H9 (cell line): ENCODE measurements around the gene POLN. TPM values are rescaled to one million over a fixed set of nuclear protein-coding genes. Genes with fewer than 3 reads are reported as not detected.

Source experiments
- DNase-seq: peaks from one replicate; pipeline ENCODE4 v3.0.0-alpha.2; 2017
- H2AFZ ChIP-seq: one replicate; pipeline ENCODE4 v1.6.1; 2013; ENCODE audit warnings: mild to moderate bottlenecking, low read length, control low read depth, moderate library complexity
- H2AK5ac ChIP-seq: 2 replicates; pipeline ENCODE4 v1.6.1; 2013; ENCODE audit warnings: low read length, control low read depth, mixed read lengths; ENCODE audit not compliant: insufficient read length
- H2BK120ac ChIP-seq: one replicate; pipeline ENCODE4 v1.6.1; 2013; ENCODE audit warnings: low read depth, mild to moderate bottlenecking, low read length, control low read depth, inconsistent platforms; ENCODE audit not compliant: poor library complexity, severe bottlenecking
- H2BK12ac ChIP-seq: 2 replicates; pipeline ENCODE4 v1.6.1; 2013; ENCODE audit warnings: low read length, control low read depth, mixed read lengths, low read depth; ENCODE audit not compliant: insufficient read length
- H2BK15ac ChIP-seq: 2 replicates; pipeline ENCODE4 v1.6.1; 2013; ENCODE audit warnings: low read depth, low read length, control low read depth
- H2BK20ac ChIP-seq: one replicate; pipeline ENCODE4 v1.6.1; 2013; ENCODE audit warnings: low read depth, mild to moderate bottlenecking, low read length, control low read depth, inconsistent platforms; ENCODE audit not compliant: poor library complexity, severe bottlenecking
- H2BK5ac ChIP-seq: 2 replicates; pipeline ENCODE4 v1.6.1; 2013; ENCODE audit warnings: low read length, control low read depth, mixed read lengths; ENCODE audit not compliant: insufficient read length
- H3K14ac ChIP-seq: 2 replicates; pipeline ENCODE4 v1.6.1; 2013; ENCODE audit warnings: low read length, control low read depth; ENCODE audit not compliant: insufficient read depth
- H3K18ac ChIP-seq: 2 replicates; pipeline ENCODE4 v1.6.1; 2013; ENCODE audit warnings: low read depth, mild to moderate bottlenecking, mixed read lengths, low read length, control low read depth; ENCODE audit not compliant: insufficient read length
- H3K23ac ChIP-seq: 2 replicates; pipeline ENCODE4 v1.6.1; 2013; ENCODE audit warnings: low read length, control low read depth, mixed read lengths, low read depth; ENCODE audit not compliant: insufficient read length
- H3K23me2 ChIP-seq: 2 replicates; pipeline ENCODE4 v1.6.1; 2013; ENCODE audit warnings: low read depth, mild to moderate bottlenecking, mixed read lengths, low read length, control low read depth; ENCODE audit not compliant: insufficient read length, poor library complexity, severe bottlenecking
- H3K27ac ChIP-seq: 2 replicates; pipeline ENCODE4 v1.5.1; 2013; ENCODE audit warnings: low read length, control low read depth, mixed read lengths, low read depth; ENCODE audit not compliant: insufficient read length
- H3K27me3 ChIP-seq: 2 replicates; pipeline ENCODE4 v1.6.1; 2013; ENCODE audit warnings: low read length, control low read depth, inconsistent platforms; ENCODE audit not compliant: insufficient read depth
- H3K4ac ChIP-seq: 2 replicates; pipeline ENCODE4 v1.6.1; 2013; ENCODE audit warnings: low read depth, mild to moderate bottlenecking, control low read depth, inconsistent platforms, low read length, moderate library complexity
- H3K4me1 ChIP-seq: 2 replicates; pipeline ENCODE4 v1.6.1; 2013; ENCODE audit warnings: low read length, control low read depth, inconsistent platforms; ENCODE audit not compliant: insufficient read depth
- H3K4me2 ChIP-seq: 2 replicates; pipeline ENCODE4 v1.6.1; 2013; ENCODE audit warnings: low read length, control low read depth, mixed read lengths; ENCODE audit not compliant: insufficient read length, insufficient read depth
- H3K56ac ChIP-seq: 2 replicates; pipeline ENCODE4 v1.6.1; 2013; ENCODE audit warnings: low read depth, mild to moderate bottlenecking, mixed read lengths, low read length, control low read depth; ENCODE audit not compliant: insufficient read length
- H3K79me1 ChIP-seq: 2 replicates; pipeline ENCODE4 v1.6.1; 2013; ENCODE audit warnings: low read depth, mild to moderate bottlenecking, moderate library complexity, low read length, control low read depth, inconsistent platforms; ENCODE audit not compliant: insufficient read depth, poor library complexity, severe bottlenecking
- H3K79me2 ChIP-seq: 2 replicates; pipeline ENCODE4 v1.6.1; 2013; ENCODE audit warnings: low read length, control low read depth, inconsistent platforms; ENCODE audit not compliant: insufficient read depth
- H3K9ac ChIP-seq: 2 replicates; pipeline ENCODE4 v1.6.1; 2013; ENCODE audit warnings: low read length, control low read depth, mixed read lengths; ENCODE audit not compliant: insufficient read length; ENCODE audit errors: extremely low read depth
- H3K9me3 ChIP-seq: one replicate; pipeline ENCODE4 v1.6.1; 2013; ENCODE audit warnings: low read depth, low read length, inconsistent platforms; ENCODE audit not compliant: control insufficient read depth
- H3T11ph ChIP-seq: one replicate; pipeline ENCODE4 v1.6.1; 2013; ENCODE audit warnings: mild to moderate bottlenecking, low read length, control low read depth, inconsistent platforms
- H4K20me1 ChIP-seq: one replicate; pipeline ENCODE4 v1.6.1; 2013; ENCODE audit not compliant: control insufficient read depth, insufficient read length, insufficient read depth
- H4K5ac ChIP-seq: 2 replicates; pipeline ENCODE4 v1.6.1; 2013; ENCODE audit warnings: low read depth, mild to moderate bottlenecking, mixed read lengths, low read length, control low read depth; ENCODE audit not compliant: insufficient read length
- H4K8ac ChIP-seq: replicated peaks from 2 replicates; pipeline ENCODE4 v1.6.1; 2013; ENCODE audit warnings: low read length, control low read depth, mixed read lengths, low read depth; ENCODE audit not compliant: insufficient read length
- H4K91ac ChIP-seq: 2 replicates; pipeline ENCODE4 v1.6.1; 2013; ENCODE audit warnings: low read depth, mild to moderate bottlenecking, moderate library complexity, mixed read lengths, low read length, control low read depth; ENCODE audit not compliant: insufficient read length
- H3K27ac Mint-ChIP-seq, 3 experiments: 2 replicates in 2 of 3; 3 replicates in 1 of 3; pipeline ENCODE4 v1.8.0; 2020 to 2021; ENCODE audit warnings: mixed read lengths in 3 of 3, mild to moderate bottlenecking in 1 of 3, moderate library complexity in 1 of 3
- H3K27me3 Mint-ChIP-seq: 2 replicates; pipeline ENCODE4 v1.8.0; 2021; ENCODE audit warnings: low read depth, mild to moderate bottlenecking, moderate library complexity, mixed read lengths
- H3K36me3 Mint-ChIP-seq, 3 experiments: 2 replicates in 2 of 3; 3 replicates in 1 of 3; pipeline ENCODE4 v1.8.0; 2020 to 2021; ENCODE audit warnings: low read depth in 3 of 3, mixed read lengths in 3 of 3; ENCODE audit not compliant: insufficient read depth in 1 of 3
- H3K4me1 Mint-ChIP-seq, 2 experiments: 2 replicates each; pipeline ENCODE4 v1.8.0; 2020; ENCODE audit warnings: mixed read lengths in 2 of 2
- H3K4me3 Mint-ChIP-seq, 2 experiments: 2 replicates in 1 of 2; 3 replicates in 1 of 2; pipeline ENCODE4 v1.8.0; 2020 to 2021; ENCODE audit warnings: mild to moderate bottlenecking in 2 of 2, mixed read lengths in 2 of 2, moderate library complexity in 1 of 2
- H3K9me3 Mint-ChIP-seq, 2 experiments: 2 replicates in 1 of 2; 3 replicates in 1 of 2; pipeline ENCODE4 v1.8.0; 2020; ENCODE audit warnings: mild to moderate bottlenecking in 2 of 2, mixed read lengths in 2 of 2, moderate library complexity in 1 of 2
- WGBS: extraction: QIAGEN DNeasy Blood & Tissue Kit; methylation state at CpG from one replicate; pipeline ENCODE4 v1.1.7; 2013; ENCODE audit warnings: missing lambda C conversion rate, low lambda C conversion rate, mixed read lengths; ENCODE audit not compliant: insufficient read length; ENCODE audit errors: extremely low coverage; 5-methylcytosine and 5-hydroxymethylcytosine counted together
- total RNA-seq: library from RNA; stranded (reverse); gene quantifications from 2 replicates; pipeline ENCODE4 v1.2.1, GENCODE V29; 2021
- TF ChIP-seq, protein P1 (sequence below): fragments of 200-600 bp; sonication (generic); conservative IDR thresholded peaks from 3 replicates; pipeline ENCODE4 v1.8.0; 2021; ENCODE audit warnings: antibody characterized with exemption, mild to moderate bottlenecking

The POLN gene
- total RNA-seq, 1 experiment from 2014 or later: 0.74 TPM

DNA sequence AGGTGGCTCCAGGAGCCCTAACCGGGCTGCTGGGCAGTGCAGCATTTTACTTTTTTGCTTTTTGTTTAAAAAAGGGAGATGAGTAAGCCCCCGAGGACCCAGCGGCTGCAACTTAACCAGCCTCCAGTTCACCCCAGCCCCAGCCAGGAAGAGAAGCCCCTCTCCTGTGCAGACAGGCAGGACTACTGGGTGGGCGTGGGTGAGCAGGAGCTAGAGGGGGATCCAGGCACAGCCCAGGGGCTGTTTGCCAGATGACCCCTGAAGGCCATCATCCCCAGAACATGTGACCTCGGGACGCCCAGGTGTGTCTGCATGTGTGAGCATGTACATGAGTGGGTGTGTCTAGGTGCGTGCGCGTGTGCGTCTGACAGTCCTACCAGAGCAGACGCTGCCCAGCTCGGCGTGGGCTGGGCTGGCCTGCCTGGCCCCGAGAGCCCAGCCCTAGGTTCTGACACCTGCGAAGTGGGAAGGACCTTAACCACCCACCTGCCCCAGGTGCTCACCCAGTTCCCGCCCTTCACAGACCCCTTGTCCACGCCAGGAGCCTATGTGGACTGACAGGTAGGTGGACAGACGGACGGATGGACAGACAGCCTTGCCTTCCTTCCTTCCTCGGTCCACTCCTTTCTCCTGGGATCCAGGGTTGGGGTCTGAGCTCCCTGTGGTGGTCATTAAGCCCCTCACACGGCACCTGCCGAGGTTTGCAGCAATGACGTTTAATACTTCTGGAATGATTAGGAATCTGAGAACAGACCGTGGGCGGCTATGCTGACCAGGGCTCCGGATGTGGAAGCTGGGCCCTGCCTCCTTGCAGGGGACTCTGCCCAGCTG lies 7.8 kb upstream of the POLN start:
- Histone ChIP-seq H2BK120ac (no peak overlapping the region), H4K5ac (no peak overlapping the region), H4K91ac (no peak overlapping the region), H3K56ac (no peak overlapping the region), H3K27me3 (no peaks in the 10 kb centered on the region), H3T11ph (no peak overlapping the region), H3K18ac (no peak overlapping the region), H2BK15ac (no peak overlapping the region), H3K14ac (no peak overlapping the region), H3K4me2 (no peak overlapping the region), H3K23ac (no peak overlapping the region), H3K23me2 (no peaks in the 10 kb centered on the region), H3K4ac (no peak overlapping the region), H3K9me3 (no peaks in the 10 kb centered on the region), H2BK20ac (no peak overlapping the region), H2AFZ (no peak overlapping the region), H2BK5ac (no peak overlapping the region), H4K20me1 (no peaks in the 10 kb centered on the region), H3K4me1 (no peaks in the 10 kb centered on the region), H2BK12ac (no peak overlapping the region), H3K79me2 (no peaks in the 10 kb centered on the region), H2AK5ac (no peak overlapping the region), H4K8ac (no peak overlapping the region), H3K27ac (no peak overlapping the region), H3K79me1 (no peaks in the 10 kb centered on the region), H3K9ac (no peak overlapping the region)
- WGBS: no CpG with 5 or more reads among the region's 26 CpGs
- Mint-ChIP-seq H3K4me1 (peaks cover 0 to 7% of the 10 kb centered on the region in 2 experiments; a peak in 2 of 4 replicates), H3K27me3 (no peaks in the 10 kb centered on the region), H3K9me3 (peaks cover 4 to 9% of the 10 kb centered on the region in 2 experiments; a peak in 4 of 5 replicates), H3K36me3 (peaks cover 4 to 18% (median 9%) of the 10 kb centered on the region in 3 experiments; a peak in 6 of 7 replicates), H3K27ac (no peak overlapping the region), H3K4me3 (no peak overlapping the region)
- no peak for DNase-seq
- TF ChIP-seq, protein P1, sequence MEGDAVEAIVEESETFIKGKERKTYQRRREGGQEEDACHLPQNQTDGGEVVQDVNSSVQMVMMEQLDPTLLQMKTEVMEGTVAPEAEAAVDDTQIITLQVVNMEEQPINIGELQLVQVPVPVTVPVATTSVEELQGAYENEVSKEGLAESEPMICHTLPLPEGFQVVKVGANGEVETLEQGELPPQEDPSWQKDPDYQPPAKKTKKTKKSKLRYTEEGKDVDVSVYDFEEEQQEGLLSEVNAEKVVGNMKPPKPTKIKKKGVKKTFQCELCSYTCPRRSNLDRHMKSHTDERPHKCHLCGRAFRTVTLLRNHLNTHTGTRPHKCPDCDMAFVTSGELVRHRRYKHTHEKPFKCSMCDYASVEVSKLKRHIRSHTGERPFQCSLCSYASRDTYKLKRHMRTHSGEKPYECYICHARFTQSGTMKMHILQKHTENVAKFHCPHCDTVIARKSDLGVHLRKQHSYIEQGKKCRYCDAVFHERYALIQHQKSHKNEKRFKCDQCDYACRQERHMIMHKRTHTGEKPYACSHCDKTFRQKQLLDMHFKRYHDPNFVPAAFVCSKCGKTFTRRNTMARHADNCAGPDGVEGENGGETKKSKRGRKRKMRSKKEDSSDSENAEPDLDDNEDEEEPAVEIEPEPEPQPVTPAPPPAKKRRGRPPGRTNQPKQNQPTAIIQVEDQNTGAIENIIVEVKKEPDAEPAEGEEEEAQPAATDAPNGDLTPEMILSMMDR: no peak
